GM18868 (cell line): ENCODE measurements around the gene SLC39A9.
A peak's percentile ranks its signal among the peaks of the same experiment; 100 is the strongest.

Experiments used
- ATAC-seq: cut with Tn5 transposase; IDR thresholded peaks from one replicate; pipeline ENCODE4 v1.9.1; 2021; ENCODE audit warnings: mild to moderate bottlenecking, moderate library complexity; ENCODE audit not compliant: unreplicated experiment

The SLC39A9 gene, protein sequence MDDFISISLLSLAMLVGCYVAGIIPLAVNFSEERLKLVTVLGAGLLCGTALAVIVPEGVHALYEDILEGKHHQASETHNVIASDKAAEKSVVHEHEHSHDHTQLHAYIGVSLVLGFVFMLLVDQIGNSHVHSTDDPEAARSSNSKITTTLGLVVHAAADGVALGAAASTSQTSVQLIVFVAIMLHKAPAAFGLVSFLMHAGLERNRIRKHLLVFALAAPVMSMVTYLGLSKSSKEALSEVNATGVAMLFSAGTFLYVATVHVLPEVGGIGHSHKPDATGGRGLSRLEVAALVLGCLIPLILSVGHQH

DNA sequence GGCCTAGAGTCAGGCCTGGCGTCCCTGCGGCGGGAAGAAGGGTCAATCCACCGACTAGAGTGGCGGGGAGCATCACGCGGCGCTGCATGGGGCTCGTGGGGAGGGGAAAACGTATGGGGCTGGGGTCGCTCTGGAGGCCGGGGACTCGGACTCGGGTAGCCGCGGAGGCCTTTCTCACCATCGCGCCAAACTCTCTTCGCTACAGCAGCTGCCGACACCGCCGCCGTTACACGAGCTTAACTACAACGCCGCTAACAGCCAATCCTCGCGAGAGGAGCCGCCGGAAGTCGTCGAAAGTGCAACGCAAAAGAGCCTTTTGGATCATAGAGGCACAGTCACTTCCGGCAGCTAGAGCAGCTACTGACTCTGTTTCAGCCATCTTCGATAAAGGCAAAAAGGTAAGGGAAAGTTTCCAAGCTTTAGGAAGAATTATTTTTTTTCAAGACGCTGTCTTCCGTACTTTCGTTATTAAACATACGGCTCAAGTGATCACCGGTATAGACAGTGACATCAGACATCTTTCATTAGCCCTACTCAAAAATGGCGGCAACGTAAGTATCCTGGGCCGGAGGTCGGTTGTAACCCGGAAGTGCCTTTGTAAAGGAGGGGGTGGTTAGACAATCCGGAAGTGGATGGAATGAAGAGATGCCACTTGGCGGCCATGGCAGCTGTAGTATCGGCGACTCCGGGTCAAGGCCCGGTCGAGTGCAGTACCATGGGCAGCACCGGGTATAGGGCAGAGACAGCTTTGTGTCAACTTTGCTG is at the start of gene SLC39A9, which contains the start of gene ERH:
SLC39A9 (plus strand) TSS at position 640 of the 765 bp plus-strand sequence. CDS start 678 bp downstream, outside the sequence.
ERH (minus strand) TSS at position 247 of the 765 bp plus-strand sequence; CDS start at position 181, 66 bp downstream.
- peak; percentile 89 for ATAC-seq

DNA sequence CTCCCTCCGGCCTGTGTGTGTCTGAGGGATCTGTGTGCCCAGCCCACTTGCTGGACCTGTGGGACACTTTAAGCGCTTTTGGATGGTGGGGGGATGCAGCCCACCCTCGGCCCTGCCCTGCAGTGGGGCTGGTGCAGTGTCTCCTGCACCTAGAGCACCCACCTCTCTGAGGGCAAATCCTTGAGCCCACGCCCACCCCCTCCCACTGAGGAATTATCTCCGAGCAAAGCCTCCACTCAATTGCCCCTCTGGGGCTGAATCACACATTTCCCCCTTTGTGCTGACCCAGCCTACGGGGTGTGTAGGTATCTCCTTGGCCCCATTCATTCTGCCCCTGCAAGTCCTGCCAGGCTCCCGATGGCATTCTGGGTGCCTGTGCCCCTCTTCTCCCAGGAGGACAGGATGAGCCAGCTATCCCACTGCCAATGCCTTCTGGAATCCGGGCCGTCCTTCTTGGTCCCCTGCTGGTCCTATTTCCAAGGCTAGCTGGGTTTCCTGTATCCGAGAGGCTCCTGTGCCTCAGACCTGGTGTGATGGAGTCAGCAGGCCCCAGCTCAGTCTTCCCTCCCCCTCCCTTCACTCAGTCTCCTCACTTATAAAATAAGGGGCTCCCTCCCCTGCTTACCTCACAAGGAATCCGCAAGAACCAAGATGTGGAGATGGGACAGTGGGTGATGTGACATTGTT is 49.3 kb upstream of the SLC39A9 start:
- no peak for ATAC-seq

- ATAC-seq, result no peak
These were observed 47.6 kb upstream of the SLC39A9 start for GRCh38 chr14:69350892-69351291.

- ATAC-seq, result no peak
These were observed 47.1 kb upstream of the SLC39A9 start for GRCh38 chr14:69351385-69351784.

DNA sequence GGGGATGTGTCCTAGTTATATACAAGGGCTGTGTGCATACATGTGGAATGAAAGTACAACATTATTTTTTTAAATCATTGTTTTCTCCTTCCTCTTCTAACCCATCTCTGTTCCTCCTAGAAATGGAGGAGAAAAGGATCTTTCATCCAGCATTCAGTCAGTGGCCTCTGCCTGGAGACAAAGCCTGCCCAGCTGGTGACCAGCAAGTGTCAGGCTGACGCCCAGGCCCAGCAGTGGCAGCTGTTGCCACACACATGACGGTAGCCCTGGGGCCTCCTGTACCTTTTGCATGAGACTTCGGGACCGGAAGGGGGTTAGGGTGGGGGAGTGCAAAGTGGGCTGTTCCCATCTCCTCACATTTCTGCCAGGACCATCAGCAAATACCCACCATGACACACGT is 46.6 kb upstream of the SLC39A9 start:
- no peak for ATAC-seq

GRCh38 chr14:69353168-69353567 is 45.3 kb upstream of the SLC39A9 start:
- no peak for ATAC-seq

- ATAC-seq, result peak; percentile 83
These were observed 43.9 kb upstream of the SLC39A9 start for GRCh38 chr14:69354383-69355153.

DNA sequence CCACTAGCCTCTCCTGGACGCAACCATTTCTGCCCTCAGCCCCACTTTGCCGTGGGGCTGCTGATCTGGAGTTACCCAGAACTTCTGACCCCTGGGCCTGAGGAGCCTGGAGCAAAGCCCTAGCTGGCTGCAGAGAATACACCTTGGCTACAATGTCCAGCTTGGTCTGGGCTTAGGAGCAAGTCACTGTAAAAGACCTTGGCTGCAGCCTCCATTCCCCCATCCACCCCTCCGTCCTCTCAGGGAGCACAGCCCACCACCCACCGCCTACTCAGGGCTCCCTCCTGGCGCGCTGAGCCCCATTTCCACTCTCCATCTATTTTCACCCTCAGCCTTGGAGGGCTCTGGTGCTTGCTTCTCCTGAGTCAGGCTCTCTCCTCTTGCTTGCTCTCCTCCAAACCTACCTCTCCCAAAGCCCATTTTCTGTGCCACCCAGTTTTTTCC is 43.3 kb upstream of the SLC39A9 start:
- peak; percentile 1 for ATAC-seq

- ATAC-seq, result no peak
These were observed 42.7 kb upstream of the SLC39A9 start for GRCh38 chr14:69355607-69356281.

GRCh38 chr14:69356903-69357543 is 41.5 kb upstream of the SLC39A9 start:
- no peak for ATAC-seq

- no peak for ATAC-seq
These were observed 40.8 kb upstream of the SLC39A9 start for GRCh38 chr14:69357544-69358200.

DNA sequence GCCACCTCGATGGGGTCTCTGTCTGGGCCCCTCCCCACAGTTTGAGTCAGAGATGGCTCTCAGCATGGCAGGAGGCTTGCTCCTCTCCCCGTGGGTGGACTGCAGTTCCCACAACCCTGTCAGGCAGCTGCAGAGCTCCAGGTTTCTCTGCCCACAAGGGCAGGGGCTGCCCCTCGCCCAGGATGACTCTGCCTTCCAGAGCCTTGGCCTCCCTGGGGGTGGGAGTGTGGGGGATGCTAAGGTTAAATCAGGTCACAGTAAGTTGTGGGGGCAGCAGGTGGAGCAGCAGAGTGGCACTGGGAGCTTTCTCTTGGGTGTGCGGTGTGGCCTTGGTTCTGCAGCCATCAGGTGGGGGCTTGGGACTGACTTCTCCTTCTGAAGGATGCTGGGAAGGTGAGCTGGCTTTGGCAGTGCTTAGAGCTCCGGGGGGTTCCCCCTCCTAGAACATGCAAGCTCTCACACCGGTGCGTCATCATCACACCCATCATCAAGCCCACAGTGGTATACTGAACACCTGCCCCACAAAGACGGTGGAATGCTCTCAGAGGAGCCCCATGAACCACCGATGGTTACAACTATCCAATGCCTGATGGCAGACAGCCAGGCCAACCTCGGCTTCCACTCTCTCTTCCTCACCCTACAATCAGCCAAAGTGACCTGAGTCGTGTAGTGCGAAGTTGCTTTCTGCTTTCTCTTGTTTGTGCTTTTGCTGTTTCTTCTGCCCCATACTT is 40.1 kb upstream of the SLC39A9 start:
- ATAC-seq, result no peak

GRCh38 chr14:69358966-69359365 is 39.5 kb upstream of the SLC39A9 start:
- no peak for ATAC-seq

DNA sequence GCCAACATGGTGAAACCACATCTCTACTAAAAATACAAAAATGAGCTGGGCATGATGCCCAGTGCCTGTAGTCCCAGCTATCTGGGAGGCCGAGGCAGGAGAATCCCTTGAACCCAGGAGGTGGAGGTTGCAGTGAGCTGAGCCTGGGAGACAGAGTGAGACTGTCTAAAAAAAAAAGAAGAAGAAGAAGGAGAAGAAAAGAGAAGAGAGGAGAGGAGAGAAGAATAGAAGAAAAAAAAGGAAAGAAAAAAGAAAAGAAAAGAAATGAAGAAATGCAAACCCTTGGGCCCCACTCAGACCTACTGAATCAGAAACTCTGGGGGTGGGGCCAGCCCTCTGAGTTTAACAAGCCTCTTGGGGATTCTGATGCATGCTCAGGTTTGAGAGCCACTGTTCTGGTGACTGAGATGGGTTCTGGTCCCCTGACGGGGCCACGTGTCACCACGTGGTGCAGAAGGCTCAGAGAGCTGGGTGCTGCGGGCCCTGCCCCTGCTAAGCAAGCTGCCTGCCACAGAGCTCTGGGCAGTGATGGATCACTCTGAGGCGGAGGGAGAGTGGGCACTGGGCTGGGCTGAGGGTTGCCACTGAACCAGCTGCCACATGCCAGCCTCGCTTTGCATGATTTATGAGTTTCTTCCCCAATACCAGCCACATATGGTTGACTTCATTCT is 37.9 kb upstream of the SLC39A9 start:
- ATAC-seq, result peak; percentile 63

DNA sequence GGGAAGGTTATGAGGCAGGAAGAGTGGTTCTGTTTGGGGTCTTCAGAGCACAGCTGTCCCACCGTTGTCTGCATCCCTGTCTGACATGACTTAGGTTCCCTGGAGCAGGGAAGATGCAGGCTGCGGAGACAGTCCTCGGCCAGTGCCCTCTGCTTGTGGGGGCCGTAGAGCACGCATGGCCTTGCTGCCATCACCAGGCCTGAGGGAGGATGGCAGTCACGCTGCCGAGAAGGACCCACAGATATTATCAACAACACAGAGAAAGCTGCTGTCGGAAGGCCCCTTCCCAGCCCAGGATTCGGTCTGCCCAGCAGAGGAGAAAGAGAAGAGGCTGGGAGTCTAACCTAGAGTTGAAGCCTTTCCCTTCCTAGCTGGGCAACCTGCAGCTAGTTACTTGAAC is 35.4 kb upstream of the SLC39A9 start:
- no peak for ATAC-seq

- no peak for ATAC-seq
These were observed 34.5 kb upstream of the SLC39A9 start for GRCh38 chr14:69363964-69364363.

DNA sequence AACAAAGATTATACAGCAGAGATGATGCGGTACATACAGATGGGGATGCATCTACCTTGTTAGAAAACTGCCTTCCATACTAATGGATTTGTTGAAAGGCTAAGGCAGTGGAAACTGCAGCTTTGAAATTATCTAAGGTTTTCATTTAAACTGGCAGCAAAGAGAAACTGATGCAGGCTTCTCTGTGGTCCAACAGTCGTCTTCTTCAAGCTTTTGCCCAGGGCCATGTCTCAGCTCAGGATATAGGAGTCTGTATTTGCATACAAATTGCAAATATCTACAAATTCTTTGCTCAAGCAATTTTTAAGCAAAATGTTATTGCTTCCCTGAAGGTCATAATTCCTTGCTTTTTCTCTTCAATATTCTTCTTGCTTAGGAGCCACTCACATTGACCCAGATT is 34.1 kb upstream of the SLC39A9 start:
- ATAC-seq, result no peak

GRCh38 chr14:69366069-69366468 is 32.4 kb upstream of the SLC39A9 start:
- no peak for ATAC-seq
